ENCODE measurements around the gene SIN3A. TPM values are rescaled to one million over a fixed set of nuclear protein-coding genes. Genes with fewer than 3 reads are reported as not detected.

Gene SIN3A
- total and polyA plus RNA-seq, 5 donors from 2014 or later, result 13.6 to 123 (median 15.0) TPM

DNA sequence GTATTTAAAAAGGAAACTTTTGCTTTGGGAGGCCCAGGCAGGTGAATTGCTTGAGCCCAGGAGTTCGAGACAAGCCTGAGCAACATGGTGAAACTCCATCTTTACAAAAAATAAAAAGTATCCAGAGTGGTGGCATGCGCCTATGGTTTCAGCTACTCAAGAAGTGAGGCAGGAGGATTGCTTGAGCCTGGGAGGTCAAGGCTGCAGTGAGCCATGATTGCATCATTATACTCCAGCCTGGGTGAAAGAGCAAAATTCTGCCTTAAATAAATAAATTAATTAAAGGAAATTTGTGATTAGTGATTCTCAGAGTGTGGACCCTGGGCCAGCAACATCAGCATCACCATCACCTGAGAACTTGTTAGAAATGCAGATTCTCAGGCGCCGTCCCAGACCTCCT, 125.6 kb downstream of the SIN3A start:
- no peak for DNase-seq
- no peak overlapping the region for H3K4me3 Mint-ChIP-seq

GRCh38 chr15:75321711-75322110, 129.8 kb downstream of the SIN3A start:
- H3K4me3 Mint-ChIP-seq, result no peak overlapping the region
- H3K4me1 ChIP-seq (ENCODE audit: control insufficient read depth, insufficient read depth, low read length, poor library complexity, severe bottlenecking), result no peaks in the 10 kb centered on the region
- H3K27me3 Mint-ChIP-seq, result no peaks in the 10 kb centered on the region
- no peaks in the 10 kb centered on the region for H3K4me1 Mint-ChIP-seq
- no peaks in the 10 kb centered on the region for H3K36me3 ChIP-seq (ENCODE audit: control insufficient read depth, insufficient read depth, low read length)
- DNase-seq (no peak), ATAC-seq (ENCODE audit: low read depth in 2 of 2) (no peak)
- H3K27me3 ChIP-seq (ENCODE audit: control insufficient read depth, insufficient read depth, low read length), result no peaks in the 10 kb centered on the region
- no peak overlapping the region for H3K27ac Mint-ChIP-seq
- H3K9me3 ChIP-seq (ENCODE audit: control insufficient read depth in 2 of 2, low read length in 2 of 2), result no peaks in the 10 kb centered on the region
- H3K9me3 Mint-ChIP-seq, result peaks cover 0 to 2% (median 0%) of the 10 kb centered on the region in 7 donors
- H3K27ac ChIP-seq (ENCODE audit: insufficient read depth, low read length, poor library complexity, severe bottlenecking), result no peak overlapping the region
- no peaks in the 10 kb centered on the region for H3K36me3 Mint-ChIP-seq
- no peak overlapping the region for H3K4me3 ChIP-seq (ENCODE audit: low read depth, low read length)

More for the DNA sequence above, 125.6 kb downstream of the SIN3A start:
- Mint-ChIP-seq H3K27me3 (no peaks in the 10 kb centered on the region), H3K4me1 (no peaks in the 10 kb centered on the region), H3K36me3 (no peaks in the 10 kb centered on the region), H3K27ac (no peak overlapping the region), H3K9me3 (no peaks in the 10 kb centered on the region)
- ATAC-seq (ENCODE audit: low read depth in 2 of 2), result no peak
- H3K9me3 ChIP-seq (ENCODE audit: control insufficient read depth in 2 of 2, low read length in 2 of 2), result no peaks in the 10 kb centered on the region
- H3K4me1 ChIP-seq (ENCODE audit: control insufficient read depth, insufficient read depth, low read length, poor library complexity, severe bottlenecking), result no peaks in the 10 kb centered on the region
- H3K27ac ChIP-seq (ENCODE audit: insufficient read depth, low read length, poor library complexity, severe bottlenecking), result no peak overlapping the region
- H3K4me3 ChIP-seq (ENCODE audit: low read depth, low read length), result no peak overlapping the region
- H3K27me3 ChIP-seq (ENCODE audit: control insufficient read depth, insufficient read depth, low read length), result no peaks in the 10 kb centered on the region
- H3K36me3 ChIP-seq (ENCODE audit: control insufficient read depth, insufficient read depth, low read length), result no peaks in the 10 kb centered on the region

Other genes starting within 250 kb of the SIN3A start
- gene C15orf39, start 249.8 kb downstream of the SIN3A start, total RNA-seq, result 19.5 TPM
- 1 to 10 TPM; 1.2 to 2.3 (median 1.8) TPM for gene C15orf39, start 249.8 kb downstream of the SIN3A start, polyA plus RNA-seq
- not detected for gene GOLGA6C, start 193.4 kb downstream of the SIN3A start, total RNA-seq
- not detected for gene GOLGA6C, start 193.4 kb downstream of the SIN3A start, polyA plus RNA-seq
- not detected for gene GOLGA6D, start 168.9 kb downstream of the SIN3A start, total RNA-seq
- not detected for gene GOLGA6D, start 168.9 kb downstream of the SIN3A start, polyA plus RNA-seq
- 30.3 TPM for gene COMMD4, start 115.6 kb downstream of the SIN3A start, total RNA-seq
- gene COMMD4, start 115.6 kb downstream of the SIN3A start, polyA plus RNA-seq, result 10 to 100 TPM; 44.7 to 68.1 (median 56.6) TPM
- gene NEIL1, start 104.7 kb downstream of the SIN3A start, total RNA-seq, result 23.7 TPM
- gene NEIL1, start 104.7 kb downstream of the SIN3A start, polyA plus RNA-seq, result 1 to 10 TPM; 1.1 to 3.4 (median 1.4) TPM
- gene MAN2C1, start 83.1 kb downstream of the SIN3A start, total RNA-seq, result 353 TPM
- gene MAN2C1, start 83.1 kb downstream of the SIN3A start, polyA plus RNA-seq, result 10 to 100 TPM; 21.4 to 32.9 (median 30.6) TPM
- 24.7 TPM for gene PTPN9, start 127.6 kb upstream of the SIN3A start, total RNA-seq
- gene PTPN9, start 127.6 kb upstream of the SIN3A start, polyA plus RNA-seq, result 10 to 100 TPM; 18.3 to 29.8 (median 23.3) TPM
- 13.8 TPM for gene SNUPN, start 174.0 kb upstream of the SIN3A start, total RNA-seq
- gene SNUPN, start 174.0 kb upstream of the SIN3A start, polyA plus RNA-seq, result 10 to 100 TPM; 26.4 to 36.9 (median 31.1) TPM
- gene IMP3, start 188.5 kb upstream of the SIN3A start, total RNA-seq, result 40.5 TPM
- 100 to 1,000 TPM; 216 to 303 (median 283) TPM for gene IMP3, start 188.5 kb upstream of the SIN3A start, polyA plus RNA-seq
- 2.1 TPM for gene SNX33, start 196.2 kb upstream of the SIN3A start, total RNA-seq
- 1 to 10 TPM in 1 of 4 donors, under 1 TPM in 3; 0.03 to 1.0 (median 0.53) TPM for gene SNX33, start 196.2 kb upstream of the SIN3A start, polyA plus RNA-seq

Data from CD4-positive, CD25-positive, alpha-beta regulatory T cell (primary cell).